Retinal pigment epithelial cell (primary cell): Measurements from ENCODE around the gene MYLIP.

ENCODE experiments used
- DNase-seq: peaks from one replicate; pipeline ENCODE4 v3.0.0-alpha.2; 2010; ENCODE audit warnings: low read depth
- H3K4me3 ChIP-seq: 2 replicates; pipeline ENCODE4 v1.5.1; 2011; ENCODE audit warnings: mild to moderate bottlenecking, low read length, control low read depth, moderate library complexity
- TF ChIP-seq, protein P1 (sequence below): conservative IDR thresholded peaks from 2 replicates; pipeline ENCODE4 v1.5.1; 2011; ENCODE audit warnings: low read depth, low read length, control low read depth, inconsistent platforms

MYLIP gene

DNA sequence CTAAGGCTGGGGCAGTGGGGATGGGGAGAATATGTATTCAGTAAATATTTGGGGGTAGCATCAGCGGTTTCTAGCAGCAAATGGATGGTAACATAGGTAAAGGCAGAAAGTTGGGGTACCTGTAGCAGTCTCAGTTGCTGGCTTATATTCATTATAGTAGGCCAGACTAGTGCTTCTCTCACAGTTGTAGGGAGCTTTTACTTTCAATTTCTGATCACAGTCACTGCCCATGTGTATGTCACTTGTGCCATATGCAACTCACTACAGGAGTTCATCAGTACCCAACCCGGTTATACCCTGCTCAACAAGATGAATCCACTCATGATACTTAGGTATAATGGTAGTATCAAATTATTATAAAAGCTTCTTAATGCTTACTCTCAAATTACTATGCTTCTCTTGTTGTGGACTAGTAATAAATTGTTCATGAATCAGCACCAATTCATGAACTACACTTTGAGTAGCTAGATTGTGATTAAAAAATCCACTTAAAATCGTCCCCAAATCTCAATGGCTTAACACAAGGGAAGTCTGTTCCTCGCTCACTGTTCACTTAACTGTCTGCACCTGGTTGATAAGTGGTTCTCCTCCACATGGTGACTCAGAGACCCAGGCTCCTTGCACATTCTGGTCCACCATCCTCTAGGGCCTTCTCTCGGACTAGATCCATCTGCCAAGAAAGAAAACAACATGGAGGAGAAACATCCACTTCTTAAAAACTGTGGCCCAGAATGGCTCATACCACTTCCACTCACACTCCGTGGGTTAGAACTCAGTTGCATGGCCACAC, 31.3 kb upstream of the MYLIP start:
- TF ChIP-seq, protein P1, sequence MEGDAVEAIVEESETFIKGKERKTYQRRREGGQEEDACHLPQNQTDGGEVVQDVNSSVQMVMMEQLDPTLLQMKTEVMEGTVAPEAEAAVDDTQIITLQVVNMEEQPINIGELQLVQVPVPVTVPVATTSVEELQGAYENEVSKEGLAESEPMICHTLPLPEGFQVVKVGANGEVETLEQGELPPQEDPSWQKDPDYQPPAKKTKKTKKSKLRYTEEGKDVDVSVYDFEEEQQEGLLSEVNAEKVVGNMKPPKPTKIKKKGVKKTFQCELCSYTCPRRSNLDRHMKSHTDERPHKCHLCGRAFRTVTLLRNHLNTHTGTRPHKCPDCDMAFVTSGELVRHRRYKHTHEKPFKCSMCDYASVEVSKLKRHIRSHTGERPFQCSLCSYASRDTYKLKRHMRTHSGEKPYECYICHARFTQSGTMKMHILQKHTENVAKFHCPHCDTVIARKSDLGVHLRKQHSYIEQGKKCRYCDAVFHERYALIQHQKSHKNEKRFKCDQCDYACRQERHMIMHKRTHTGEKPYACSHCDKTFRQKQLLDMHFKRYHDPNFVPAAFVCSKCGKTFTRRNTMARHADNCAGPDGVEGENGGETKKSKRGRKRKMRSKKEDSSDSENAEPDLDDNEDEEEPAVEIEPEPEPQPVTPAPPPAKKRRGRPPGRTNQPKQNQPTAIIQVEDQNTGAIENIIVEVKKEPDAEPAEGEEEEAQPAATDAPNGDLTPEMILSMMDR: no peak
- H3K4me3 ChIP-seq: no peak overlapping the region
- no peak for DNase-seq

DNA sequence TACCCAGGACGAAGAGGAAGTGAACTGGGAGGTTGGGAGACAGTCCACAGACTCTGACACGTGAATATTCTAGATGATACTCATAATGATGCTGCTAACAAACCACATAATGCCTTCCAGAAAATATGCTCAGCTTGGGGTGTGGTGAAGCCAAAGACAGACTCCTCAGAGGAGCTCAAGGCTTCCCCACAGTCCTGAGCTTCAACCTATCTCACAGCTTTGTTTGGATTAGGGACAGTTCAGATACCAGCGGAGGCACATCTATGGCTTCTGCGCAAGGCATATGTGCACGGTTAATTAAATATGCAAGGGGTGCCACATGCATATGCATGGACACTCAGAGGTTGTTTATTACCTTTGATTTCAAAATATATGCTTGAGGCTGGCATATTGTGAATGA, 30.7 kb upstream of the MYLIP start:
- no peak for DNase-seq
- H3K4me3 ChIP-seq: no peak overlapping the region
- TF ChIP-seq, protein P1: no peak

DNA sequence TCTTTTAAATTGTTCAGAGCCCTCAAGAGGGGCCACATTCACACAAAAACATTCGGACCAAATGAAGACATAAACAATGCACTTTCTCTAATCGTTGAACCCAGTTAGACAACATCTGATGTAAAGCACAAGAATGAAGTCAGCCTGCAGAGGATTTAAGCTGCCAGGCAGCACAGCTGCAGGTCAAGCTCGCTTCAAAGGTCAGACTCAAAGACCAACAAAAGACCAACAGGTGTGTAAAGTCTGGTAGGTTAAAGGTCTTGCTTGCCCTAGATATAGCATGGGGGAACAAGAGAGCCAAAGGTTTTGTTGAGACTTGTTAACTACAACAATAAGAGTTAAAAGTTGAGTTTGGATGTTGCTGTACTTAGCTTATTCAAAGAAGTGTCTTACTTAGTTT, 26.7 kb upstream of the MYLIP start:
- DNase-seq: no peak
- TF ChIP-seq, protein P1: no peak
- no peak overlapping the region for H3K4me3 ChIP-seq

DNA sequence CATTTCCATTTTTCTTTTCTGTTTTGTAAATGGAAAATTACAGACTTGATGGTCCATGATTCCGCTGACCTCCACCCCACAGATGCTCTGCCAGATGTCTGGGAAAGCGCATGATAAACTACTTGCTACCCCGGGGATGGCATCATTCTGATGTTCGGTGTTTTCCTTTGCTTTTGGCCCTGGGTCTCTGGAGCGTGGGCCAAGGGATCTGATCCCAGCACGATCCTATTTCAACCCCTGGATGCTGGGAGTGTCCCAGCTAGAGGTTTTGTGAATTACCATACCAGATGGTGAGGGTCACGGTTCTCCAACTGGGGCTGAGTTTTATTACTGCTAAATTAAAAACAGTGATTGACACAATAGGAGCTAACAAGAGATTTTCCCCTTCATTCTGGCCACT, 25.2 kb upstream of the MYLIP start:
- TF ChIP-seq, protein P1: no peak
- H3K4me3 ChIP-seq: no peak overlapping the region
- DNase-seq: no peak

DNA sequence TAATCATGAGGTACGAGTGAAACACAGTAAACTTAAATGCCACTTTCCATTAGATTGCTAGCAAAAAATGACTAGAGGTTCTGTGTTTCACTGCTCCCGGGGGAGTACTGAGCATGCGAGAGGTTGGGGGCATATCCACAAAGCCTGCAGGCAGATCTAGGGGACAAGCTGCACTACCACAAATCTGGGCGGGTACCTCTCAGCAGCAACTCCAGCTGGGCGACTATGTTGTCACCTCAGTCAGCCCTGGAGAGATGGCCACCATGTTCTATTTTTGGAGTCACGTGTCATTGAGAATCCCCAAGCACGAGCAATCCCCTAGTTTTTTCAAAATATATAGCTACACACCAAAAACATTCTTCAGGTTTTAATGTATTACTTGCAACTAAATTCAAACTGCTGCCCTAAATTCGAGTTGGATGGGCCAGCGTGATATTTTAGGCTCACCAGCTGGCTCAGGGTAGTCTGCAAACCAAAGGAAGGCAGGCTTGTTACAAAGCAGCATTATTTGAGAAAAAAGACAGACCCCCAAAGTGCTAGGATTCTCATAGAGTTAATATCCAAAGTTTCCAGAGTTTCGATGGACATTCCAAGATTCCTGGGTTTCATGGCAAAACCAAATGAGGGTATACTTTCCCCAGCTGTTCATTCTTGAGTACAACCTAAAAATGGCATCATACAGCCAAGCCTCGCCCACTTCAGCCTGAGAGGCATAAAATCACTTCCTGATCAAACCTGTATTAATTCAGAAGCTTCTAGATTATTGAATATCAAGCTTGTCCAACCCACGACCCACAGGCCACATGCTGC, 24.1 kb upstream of the MYLIP start:
- TF ChIP-seq, protein P1: no peak
- no peak overlapping the region for H3K4me3 ChIP-seq
- no peak for DNase-seq

DNA sequence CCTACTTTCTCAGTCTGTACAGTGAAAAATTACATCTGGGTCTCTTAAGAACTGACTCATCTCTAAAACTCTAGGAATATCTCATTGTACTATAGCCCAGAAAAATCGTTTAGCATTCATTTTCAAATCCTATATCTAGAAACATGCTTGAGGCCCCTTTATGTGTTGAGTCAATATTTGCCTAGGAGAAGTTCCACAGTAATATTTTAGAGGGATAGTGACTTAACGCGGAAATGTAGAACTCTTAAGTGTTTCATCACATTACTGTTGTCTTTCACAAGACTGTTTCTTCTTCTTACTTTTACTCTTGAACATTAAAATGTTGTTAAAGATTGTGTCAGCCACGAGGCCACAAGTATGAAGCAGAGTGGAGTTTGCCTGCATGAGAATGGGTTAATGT, 23.0 kb upstream of the MYLIP start:
- TF ChIP-seq, protein P1: no peak
- no peak for DNase-seq
- H3K4me3 ChIP-seq: no peak overlapping the region
